Activated CD4-positive, alpha-beta T cell treated with anti-CD3 and anti-CD28 coated beads, Interleukin-2, amount 50 U/mL, for 1 hour (primary cell): Measurements from ENCODE around the gene TEX38.
"Not testable (repeated sequence)": the region's sequence is repeated elsewhere in the genome, so short reads cannot be mapped to it uniquely, and the experiment has no call there.

ENCODE experiments used
- DNase-seq: peaks from one replicate; pipeline ENCODE4 v3.0.0-alpha.2; 2020

The TEX38 gene

DNA sequence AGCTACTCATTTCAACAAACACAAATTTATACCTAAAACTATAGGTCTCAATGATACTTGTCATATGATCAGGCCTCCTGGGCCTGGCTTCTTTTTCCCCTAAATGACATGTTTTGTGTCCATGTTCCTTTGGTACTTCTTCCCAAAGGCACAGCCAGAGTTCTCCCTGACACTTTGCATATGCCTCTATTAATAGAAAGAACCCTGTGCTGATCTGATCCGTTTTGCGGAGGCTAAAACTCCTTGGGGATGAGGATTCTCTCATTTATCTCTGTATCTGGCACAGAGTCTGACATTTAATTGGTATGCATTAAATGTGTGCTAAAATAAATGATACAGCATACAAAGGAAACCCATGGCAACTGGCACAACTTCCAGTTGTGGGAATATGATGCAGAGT, 15.0 kb upstream of the TEX38 start:
- no peak for DNase-seq

DNA sequence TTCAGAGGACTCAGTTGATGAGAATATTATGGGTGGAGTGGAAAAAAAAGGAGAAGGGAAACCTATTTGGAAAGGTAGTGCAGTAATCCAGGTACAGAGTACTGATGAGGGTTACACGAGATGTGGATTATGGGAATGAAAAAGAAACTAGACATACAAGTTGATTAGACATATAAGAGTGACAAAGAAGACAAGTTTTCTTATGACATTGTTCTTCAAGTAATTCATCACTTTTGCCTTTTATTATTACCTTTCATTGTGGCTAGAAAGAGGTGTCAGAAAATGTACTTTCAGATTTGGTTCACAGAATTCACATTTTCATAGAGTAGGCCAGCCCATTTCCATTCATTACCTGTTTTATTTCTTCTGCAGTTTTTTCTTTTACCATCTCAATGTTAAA, 13.9 kb upstream of the TEX38 start:
- DNase-seq = no peak

DNA sequence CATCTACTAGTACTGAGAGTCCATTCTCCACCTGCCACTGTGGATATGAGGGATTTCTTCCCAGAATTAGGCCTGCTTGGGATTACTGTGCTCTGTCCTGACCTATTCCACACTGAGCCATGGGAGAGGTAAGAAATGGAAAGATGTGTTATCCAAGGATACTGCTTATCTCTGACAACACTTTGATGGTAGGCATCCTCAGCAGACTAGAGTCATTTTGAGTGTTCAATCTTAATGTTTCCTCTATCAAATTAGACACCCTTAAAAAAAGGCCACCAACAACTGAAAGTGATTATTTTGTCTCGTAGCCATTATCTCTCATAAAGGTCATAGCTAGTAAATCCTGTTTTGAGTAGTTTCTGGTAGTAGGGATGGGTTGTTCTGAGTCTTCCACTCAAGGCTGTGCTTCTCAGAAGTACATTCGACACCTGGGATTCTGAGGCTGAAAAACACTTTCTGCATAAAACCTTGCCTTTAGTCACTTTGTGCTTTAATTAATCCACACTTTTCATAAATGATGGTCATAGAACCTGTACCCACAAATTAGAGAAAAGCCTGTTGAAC, 12.3 kb upstream of the TEX38 start:
- DNase-seq = no peak

DNA sequence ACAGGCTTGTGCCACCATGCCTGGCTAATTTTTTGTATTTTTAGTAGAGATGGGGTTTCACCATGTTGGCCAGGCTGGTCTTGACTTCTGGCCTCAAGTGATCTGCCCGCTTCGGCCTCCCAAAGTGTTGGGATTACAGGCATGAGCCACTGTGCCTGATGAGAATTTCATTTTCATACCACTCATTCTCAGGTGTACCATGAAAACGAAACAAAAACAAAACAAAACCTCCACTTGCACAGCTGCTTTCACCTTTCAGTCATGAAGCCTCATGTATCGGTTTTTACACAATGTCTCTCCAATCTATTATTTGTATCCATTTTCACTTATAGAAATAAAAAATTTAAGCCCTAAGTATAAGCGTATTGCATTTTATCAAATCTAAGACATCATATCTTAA, 11.5 kb upstream of the TEX38 start:
- not testable (repeated sequence) for DNase-seq

DNA sequence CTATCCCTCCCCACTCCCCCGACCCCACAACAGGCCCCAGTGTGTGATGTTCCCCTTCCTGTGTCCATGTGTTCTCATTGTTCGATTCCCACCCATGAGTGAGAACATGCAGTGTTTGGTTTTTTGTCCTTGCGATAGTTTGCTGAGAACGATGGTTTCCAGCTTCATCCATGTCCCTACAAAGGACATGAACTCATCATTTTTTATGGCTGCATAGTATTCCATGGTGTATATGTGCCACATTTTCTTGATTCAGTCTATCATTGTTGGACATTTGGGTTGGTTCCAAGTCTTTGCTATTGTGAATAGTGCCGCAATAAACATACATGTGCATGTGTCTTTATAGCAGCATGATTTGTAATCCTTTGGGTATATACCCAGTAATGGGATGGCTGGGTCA, 8.7 kb upstream of the TEX38 start:
- DNase-seq = not testable (repeated sequence)

DNA sequence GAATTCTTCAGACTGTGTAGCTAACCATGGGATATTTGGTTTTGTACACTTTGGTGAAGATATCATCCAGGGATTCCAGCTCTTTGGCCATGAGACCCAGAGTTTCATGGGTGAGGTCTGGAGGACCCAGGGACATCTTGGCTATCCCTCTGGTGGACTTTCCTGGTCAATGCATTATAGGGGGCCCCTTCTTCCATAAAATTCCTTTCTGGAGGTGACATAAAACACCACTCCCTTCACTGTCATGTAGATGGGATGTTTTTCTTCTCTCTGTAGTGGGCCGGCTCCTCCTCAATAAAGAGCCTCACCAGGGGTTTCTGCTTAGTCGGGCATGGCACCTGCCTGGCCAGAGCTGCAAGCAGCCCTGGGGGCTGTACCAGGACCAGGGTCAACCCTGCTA, 5.7 kb upstream of the TEX38 start:
- no peak for DNase-seq

DNA sequence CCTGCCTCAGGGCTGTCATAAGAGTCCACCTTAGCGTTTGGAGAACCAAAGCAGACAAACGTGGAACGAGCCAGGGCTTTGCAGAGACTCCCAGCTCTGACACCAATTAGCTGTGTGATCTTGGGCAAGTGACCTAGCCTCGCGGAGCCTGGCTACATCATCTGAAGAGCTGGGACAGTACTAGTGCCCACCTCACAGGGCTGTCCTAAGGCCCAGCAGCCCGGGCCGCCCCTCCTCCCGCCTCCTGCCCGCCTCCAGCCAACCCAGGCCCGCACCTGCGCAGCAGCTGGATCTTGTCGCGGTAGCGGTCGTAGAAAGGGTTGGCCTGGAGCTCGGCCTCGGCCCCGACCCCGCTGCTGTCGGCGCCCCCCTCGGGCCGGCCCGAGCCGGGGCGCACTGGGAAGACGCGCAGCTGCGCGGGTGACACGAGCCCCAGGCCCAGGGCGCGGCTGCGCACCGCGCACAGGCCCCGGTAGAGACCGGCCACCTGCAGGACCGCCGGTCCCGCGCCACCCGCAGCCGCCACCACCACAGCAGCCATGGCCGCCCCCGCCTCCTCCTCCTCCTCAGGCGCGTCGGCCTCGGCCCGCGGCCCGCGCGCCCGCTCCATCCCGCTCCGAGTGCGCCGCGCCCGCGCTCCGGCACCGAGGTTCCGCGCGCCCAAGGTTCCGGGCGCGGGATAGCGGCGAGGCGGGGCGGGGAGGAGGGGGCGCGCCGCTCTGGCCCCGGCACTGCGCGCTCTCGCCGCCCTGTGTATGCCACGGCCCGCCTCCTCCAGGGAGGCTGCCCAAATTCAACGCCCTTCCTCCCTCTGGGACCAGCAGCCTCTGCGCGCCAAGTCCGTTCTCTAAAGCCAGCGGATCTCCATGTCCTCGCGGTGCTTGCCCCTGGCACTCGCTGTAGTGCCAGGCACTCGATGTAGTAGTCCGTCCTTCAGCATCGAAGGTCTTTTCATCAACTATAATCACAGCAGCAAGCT, 3.6 kb upstream of the TEX38 start, which contains the start of gene ATPAF1:
TSS of gene ATPAF1 (minus strand) at position 583 of the 979 bp plus-strand sequence. CDS start at position 541, 42 bp downstream.
- peak; percentile 55 for DNase-seq

DNA sequence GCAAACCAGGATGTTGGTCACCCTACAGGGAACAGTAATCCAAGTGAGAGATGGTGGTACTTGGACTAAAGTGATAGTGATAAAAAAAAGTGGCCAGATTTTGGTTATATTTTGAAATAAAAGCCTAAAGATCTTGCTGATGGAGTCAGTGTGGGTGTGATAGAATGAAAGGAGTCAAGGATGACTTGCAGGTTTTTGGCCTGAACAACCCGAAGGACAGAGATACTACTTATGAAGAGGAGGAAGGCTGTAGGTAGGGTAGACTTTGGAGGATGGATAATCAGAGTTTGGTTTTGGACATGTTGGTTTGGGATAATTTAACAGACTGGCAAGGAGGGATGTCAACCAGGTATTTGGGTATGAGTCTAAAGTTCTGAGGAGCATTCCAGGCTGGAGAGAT, 1.5 kb upstream of the TEX38 start:
- no peak for DNase-seq

DNA sequence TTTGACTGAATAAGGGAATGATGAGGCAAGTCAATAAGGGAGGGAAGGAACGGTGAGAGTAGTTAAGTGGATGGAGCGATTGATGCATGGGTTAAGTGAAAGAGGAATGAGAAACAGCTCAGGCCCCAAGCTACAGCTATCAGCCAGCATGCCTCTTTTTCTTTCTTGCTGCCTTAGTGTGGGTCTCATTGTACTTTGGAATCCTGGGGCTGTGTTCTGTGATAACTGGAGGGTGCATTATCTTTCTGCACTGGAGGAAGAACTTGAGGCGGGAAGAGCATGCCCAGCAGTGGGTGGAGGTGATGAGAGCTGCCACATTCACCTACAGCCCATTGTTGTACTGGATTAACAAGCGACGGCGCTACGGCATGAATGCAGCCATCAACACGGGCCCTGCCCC, 1.0 kb downstream of the TEX38 start:
- no peak for DNase-seq

DNA sequence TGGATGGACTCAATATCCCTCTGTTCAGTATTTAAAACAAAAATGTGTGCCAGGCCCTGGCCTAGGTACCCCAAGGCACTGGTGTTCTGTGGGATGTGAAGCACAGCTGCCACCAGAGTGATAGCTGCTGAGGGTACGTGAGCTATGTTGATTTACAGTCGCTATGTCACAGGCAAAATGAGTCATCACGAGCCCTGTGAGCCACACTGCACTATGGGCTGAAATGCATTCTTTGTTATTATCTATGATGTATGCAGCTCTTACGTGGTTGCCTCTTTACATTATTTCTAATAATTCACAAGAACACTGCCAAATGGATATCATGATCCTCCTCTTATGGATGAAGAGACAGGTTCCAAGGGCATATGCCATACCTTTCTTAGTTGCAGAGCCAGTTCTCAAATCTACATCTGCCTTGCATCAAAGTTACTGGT, 2.1 kb downstream of the TEX38 start:
- no peak for DNase-seq

DNA sequence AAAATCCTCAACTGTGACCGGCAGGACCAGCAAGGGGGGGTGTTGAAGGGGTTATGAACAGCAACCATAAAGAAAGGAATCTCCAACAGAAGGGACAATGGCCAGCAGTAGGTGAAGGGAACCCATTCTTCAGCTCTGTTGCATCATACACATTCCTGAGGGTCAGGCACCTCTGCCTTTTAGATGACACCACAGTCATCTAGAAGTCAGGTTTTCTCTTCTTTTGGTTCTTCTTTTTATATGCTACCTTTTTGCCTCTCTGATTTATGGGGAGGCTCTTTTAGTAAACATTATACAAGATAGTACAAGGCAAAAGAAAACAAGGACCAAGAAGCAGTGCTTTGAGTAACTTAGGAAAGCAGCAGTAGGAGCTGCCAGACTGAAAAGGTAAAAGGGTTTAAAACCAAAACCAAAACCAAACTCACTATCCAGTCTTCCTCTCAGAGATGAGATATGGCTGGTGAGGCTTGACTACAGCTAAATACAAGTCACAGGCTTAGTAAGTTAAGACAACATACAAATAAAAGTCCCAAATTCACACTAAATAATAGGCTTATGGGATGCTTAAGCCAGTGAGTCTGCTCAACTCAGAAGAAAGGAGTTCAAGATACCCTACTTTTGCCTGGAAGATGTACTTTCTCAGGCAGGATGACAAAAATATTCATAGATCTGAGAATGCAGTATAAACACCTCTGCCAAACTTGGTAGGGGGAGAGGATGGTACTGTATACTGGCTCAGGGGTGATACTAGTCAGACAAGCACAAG, 4.1 kb downstream of the TEX38 start:
- no peak for DNase-seq

DNA sequence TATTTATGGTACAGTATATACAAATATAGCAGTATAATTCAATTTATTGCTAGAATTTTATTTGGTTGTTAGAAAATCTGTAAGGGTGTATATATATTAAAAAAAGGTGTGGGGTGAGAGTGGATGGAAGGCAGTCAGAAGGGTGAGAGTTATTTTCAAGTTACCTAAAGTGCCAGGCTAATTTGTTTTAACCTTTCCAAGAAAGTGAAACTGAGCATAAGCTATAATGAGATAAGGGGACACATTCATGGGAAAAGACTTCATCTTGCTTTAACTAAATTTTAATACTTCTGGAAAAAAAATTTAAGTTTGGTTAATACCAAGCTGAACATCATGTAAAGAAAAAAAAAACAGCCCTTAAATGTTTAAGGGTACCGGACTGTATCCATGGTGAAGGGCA, 4.9 kb downstream of the TEX38 start:
- no peak for DNase-seq

DNA sequence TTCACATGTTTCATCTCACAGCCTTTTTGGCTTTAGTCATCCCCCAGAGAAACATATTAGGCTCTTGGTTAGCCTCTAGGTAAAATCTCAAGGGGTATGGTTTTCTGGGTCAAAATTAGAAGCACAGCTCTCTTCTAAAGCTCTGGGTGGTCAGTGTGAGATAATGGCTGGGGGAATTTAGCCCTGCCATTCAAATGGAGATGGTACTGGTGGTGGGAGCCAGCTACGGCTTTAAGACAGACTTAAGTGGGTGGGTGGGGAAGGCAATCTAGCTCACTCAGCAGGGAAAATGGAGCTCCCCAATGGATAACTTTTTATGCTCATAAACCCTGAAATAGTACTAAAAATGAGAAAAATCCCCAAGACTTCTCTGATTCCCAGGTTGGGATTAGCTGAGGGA, 5.7 kb downstream of the TEX38 start:
- no peak for DNase-seq

DNA sequence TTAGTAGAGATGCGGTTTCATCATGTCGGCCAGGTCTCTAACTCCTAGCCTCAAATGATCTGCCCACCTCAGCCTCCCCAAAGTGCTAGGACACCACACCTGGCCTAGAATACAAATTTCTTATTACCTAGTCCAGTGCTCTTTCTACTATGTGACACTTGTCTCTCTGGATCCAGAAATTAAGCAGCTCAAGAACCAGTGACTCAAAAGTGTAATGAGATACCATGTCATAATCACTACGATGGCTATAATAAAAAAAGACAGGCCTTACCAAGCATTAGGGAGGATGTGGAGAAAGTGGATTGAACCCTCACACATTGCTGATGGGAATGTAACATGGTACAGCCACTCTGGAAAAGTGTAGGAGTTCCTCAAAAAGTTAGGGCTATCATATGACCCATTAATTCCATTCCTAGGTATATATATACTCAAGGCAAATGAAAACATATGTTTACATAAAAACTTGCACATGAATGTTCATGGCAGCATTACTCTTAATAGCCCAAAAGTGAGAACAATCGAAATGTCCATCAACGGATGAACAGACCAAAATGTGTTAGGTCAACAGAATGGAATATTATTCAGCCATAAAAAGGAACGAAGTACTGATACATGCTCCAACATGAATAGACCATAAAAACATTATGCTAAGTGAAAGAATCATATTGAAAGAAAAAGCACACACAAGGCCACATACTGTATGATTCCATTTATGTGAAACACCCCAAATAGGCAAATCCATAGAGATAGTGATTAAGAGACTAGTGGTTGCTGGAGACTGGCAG, 8.3 kb downstream of the TEX38 start:
- no peak for DNase-seq

DNA sequence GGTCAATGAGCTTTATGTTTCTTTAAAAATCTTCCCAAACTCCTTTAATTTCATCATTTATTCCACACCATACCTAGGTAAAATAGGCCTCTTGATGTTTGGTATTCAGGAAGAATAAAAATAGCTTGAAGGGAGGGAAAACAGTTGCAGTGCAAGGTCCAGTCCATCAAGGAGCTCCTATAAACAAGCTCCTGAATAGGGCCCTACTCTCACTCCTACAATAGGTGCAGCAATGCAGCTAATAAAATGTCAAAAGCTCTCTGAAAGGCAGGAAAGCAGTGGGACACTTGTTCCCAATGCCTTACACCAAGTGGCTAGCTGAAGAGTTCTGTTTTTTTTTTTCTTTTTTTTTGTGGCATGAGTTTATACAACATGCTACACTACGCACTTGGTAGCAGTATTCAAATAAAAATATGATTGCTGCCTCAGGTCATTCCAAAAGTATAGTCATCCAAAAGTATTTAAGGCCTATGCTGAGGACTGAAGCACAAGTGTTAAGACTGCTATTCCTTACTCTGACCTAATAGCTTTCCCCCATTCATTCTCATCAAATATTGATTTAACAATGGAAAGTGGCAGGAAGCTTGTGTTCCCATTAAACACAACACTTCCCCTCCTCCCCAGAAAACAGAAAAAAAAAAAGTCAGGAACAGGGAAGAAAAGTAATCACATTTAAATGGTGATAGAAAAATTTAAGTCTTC, 9.8 kb downstream of the TEX38 start:
- no peak for DNase-seq

DNA sequence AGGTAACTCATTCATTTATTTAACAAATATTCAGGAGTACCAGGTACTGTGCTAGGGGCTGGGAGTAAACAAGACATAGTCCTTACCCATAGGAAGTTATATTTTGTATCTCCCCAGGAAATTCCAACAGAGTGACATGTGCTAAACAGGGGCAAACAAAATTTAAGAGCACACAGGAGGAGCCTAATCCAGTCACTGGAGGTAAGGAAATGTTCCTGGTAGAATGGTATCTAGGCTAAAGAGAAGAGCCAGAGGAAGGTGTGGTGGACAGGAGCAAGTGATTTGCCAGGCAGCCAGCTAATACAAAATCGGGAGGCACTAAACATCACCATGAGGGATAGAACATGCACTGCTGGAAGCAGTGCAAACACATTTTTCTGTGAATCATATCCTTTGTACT, 10.4 kb downstream of the TEX38 start:
- DNase-seq = no peak

DNA sequence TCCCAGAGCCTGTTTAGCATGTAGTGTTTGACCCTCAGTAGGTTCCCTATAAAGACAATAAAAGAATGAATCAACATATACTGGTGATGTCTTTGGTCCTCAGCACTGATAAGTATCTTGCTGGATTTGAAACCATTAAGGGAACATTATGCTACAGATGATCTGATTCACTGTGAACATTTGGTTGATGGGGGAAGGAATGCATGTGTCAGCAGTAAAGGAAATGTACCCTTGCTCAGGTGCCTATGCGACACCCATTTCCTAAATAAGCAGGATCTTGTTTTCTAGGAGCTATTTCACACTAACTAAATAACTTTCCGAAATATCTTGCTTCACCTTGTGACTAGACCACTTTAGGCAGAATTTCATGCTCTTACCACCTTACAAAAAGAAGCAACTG, 13.0 kb downstream of the TEX38 start:
- no peak for DNase-seq

DNA sequence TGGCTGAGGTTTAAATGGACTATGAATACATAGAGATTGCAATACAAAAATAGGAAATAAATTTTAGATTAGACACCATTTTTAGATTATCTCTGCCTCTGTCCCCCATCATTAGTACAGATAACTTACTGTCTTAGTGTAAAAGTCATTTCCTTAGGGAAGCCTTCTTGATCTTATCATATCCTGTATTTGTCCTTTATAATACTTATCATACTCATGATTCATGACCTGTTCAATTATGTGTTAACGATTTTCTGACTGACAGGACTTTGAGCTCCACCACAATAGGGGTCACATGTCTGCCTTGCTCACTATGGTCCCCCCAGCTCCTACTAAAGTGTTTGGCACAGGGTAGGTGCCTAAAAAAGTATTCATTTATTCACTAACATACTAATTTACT, 14.6 kb downstream of the TEX38 start:
- DNase-seq = no peak

DNA sequence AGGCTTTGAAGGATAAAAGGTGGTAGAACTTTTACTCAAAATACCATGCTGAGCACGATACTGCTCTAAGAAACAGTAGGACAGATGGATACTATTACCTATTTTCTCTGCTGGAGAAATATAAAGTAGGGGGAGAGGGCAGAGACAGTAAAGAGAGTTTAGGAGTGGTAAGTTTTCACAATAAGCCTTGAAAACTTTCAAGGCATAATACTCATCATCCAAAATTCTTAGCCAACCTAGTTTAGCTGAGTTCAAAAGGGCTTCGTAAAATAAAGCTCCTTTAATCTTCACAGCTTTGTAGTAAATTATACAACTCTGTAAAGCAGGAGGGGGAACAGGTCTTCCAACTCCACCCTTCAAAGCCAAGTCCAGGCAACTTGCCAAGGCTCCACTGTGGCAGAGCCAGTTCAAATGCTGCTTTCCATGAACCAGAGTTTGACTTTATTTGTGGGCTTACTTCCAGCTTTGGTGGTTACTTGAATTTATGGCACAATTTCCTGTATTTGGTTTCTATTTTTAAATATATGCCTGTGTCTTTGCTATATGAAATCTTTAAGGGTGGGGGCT, 15.5 kb downstream of the TEX38 start:
- DNase-seq = no peak

DNA sequence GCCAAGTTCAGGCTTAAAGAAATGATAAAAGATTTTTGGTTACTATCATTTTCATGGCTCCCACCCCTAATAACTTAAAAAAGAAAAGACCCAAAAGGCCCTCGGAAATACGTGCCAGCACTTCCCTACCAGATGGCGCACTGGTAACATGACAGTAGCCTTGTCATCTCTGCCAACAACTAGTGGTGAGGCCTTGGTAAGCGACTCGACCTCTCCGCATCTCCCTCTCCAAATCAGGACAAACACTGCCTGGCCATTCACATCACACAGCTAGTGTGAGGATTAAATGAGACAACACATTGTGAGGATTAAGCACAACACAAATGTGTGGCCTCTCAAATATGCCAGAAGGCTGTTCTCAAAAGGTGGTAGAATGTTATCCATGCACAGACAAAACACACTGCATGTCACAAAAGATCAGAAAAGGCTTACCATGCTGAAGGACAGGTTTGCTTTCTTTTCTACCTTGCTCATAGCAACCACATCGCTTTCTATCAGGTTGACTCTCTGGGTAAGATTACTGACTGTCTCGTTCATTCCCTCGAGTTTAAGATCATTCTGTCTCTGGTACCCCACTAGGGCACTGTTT, 16.4 kb downstream of the TEX38 start:
- no peak for DNase-seq

DNA sequence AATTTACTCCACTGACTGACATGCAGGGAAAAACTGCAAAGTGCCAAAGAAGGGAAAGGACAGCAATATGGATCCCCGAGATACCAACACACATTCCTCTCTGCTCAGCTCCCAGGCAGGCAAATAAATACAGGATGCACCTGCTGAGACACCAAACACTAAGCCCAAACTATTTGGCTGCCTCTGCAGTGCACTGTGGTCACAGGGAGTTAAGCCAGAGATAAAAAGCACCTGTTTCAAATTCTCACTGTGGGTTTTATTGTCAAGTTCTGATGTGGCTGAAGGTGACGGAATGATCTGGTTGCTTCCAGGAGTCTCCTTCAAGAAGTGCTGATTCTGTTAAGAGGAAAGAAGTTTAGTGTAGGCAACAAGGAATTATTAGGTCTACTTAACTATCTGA, 17.7 kb downstream of the TEX38 start:
- no peak for DNase-seq
